ENCODE measurements around the gene GSTO1. TPM values are rescaled to one million over a fixed set of nuclear protein-coding genes. Genes with fewer than 3 reads are reported as not detected.

The GSTO1 gene
- total RNA-seq, 2 donors from 2014 or later = 257 to 291 TPM

DNA sequence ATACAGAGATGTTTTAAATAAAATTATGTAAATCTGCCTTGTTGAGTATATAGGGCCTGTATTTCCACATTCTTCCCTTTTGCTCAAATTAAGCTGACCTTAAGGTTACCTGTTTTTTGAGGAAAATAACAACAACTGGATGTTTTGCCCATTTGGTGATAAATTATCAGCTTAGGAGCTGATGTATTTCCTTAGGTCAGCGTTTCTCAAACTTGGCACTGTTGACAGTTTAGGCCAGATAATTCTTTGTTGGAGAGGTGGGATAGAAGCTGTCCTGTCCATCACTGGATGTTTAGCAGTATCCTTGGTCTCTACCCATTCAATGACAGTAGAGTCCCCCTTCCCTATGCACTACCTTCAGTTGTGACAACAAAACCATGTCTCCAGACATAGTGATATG is 21.5 kb downstream of the GSTO1 start:
- DNase-seq (ENCODE audit: low spot score) = no peak
- Histone ChIP-seq H3K4me1 (peaks cover 0 to 8% of the 10 kb centered on the region in 2 donors), H3K27me3 (no peaks in the 10 kb centered on the region), H3K4me3 (no peak overlapping the region), H3K36me3 (no peaks in the 10 kb centered on the region), H3K27ac (no peak overlapping the region), H3K9me3 (no peaks in the 10 kb centered on the region)
- TF ChIP-seq, protein P1, sequence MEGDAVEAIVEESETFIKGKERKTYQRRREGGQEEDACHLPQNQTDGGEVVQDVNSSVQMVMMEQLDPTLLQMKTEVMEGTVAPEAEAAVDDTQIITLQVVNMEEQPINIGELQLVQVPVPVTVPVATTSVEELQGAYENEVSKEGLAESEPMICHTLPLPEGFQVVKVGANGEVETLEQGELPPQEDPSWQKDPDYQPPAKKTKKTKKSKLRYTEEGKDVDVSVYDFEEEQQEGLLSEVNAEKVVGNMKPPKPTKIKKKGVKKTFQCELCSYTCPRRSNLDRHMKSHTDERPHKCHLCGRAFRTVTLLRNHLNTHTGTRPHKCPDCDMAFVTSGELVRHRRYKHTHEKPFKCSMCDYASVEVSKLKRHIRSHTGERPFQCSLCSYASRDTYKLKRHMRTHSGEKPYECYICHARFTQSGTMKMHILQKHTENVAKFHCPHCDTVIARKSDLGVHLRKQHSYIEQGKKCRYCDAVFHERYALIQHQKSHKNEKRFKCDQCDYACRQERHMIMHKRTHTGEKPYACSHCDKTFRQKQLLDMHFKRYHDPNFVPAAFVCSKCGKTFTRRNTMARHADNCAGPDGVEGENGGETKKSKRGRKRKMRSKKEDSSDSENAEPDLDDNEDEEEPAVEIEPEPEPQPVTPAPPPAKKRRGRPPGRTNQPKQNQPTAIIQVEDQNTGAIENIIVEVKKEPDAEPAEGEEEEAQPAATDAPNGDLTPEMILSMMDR (IDR thresholded peaks at IDR 0.05) = no peak

DNA sequence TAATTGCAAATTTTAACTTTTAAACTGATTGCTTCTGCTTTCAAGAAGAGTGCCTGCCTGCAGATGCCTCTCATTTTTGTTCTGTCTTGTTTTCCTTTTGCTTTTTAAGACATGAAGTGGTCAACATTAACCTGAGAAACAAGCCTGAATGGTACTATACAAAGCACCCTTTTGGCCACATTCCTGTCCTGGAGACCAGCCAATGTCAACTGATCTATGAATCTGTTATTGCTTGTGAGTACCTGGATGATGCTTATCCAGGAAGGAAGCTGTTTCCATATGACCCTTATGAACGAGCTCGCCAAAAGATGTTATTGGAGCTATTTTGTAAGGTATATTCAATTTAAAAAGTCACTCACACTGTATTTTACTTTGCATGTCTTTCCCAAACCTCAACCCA is 23.1 kb downstream of the GSTO1 start:
- Histone ChIP-seq H3K27me3 (no peaks in the 10 kb centered on the region), H3K27ac (no peak overlapping the region), H3K4me1 (peaks cover 0 to 8% of the 10 kb centered on the region in 2 donors), H3K9me3 (no peaks in the 10 kb centered on the region), H3K36me3 (no peaks in the 10 kb centered on the region), H3K4me3 (no peak overlapping the region)
- no peak for DNase-seq (ENCODE audit: low spot score)
- TF ChIP-seq, protein P1 (IDR thresholded peaks at IDR 0.05) = no peak

DNA sequence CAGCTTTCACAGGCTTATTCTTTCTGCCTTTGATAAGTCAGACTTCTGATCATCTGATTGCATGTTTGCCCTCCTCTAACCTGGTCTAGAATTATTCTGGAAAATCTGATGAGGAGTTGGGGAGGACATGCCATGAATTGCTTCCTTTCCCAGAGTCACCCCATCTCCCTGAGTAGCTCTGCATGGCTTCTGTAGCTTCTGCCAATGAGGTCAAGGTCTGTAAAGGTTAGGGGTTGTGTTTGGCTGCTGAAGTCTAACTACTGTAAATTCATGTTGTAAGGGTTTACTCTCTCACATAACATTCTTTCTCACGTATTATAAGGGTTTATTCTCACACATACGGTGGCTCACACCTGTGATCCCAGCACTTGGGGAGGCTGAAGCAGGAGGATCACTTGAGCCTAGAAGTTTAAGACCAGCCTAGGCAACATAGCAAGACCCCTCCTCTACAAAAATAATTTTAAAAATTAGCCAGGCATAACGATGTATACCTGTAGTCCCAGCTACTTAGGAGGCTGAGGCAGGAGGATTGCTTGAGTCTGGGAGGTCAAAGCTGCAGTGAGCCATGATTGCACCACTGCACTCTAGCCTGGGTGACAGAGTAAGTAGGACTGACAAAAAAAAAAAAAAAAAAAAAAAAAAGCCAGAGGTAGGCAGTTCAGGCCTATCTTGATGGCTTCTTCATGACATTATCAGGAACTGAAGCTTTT is 25.0 kb downstream of the GSTO1 start:
- TF ChIP-seq, protein P1 (IDR thresholded peaks at IDR 0.05) = no peak
- Histone ChIP-seq H3K27ac (no peak overlapping the region), H3K4me1 (peaks cover 0 to 4% of the 10 kb centered on the region in 2 donors), H3K36me3 (no peaks in the 10 kb centered on the region), H3K27me3 (no peaks in the 10 kb centered on the region), H3K4me3 (no peak overlapping the region), H3K9me3 (no peaks in the 10 kb centered on the region)
- no peak for DNase-seq (ENCODE audit: low spot score)

DNA sequence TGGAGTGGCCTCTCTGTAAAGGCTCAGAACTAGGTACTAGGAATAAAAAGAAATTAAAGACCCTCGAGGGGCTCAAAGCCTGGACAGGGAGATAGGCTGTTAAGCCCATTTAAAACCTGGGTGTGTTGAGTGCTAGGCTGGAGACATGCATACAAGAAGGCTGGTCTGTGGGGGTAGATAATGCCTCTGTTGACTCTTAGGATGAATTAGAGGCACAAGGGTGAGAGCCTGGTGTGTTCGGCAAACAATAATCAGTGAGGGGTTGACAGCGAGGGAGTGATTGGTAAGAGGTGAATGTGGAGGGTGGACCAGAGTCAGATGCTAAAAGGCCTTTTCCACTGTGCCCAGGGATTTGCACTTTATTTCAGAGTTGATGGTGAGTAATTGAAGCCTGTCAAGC is 27.0 kb downstream of the GSTO1 start:
- H3K9me3 ChIP-seq = no peaks in the 10 kb centered on the region
- no peak overlapping the region for H3K4me3 ChIP-seq
- no peak for DNase-seq (ENCODE audit: low spot score)
- H3K36me3 ChIP-seq = no peaks in the 10 kb centered on the region
- H3K27ac ChIP-seq = no peak overlapping the region
- TF ChIP-seq, protein P1 (IDR thresholded peaks at IDR 0.05) = no peak
- no peaks in the 10 kb centered on the region for H3K27me3 ChIP-seq
- H3K4me1 ChIP-seq = no peaks in the 10 kb centered on the region

DNA sequence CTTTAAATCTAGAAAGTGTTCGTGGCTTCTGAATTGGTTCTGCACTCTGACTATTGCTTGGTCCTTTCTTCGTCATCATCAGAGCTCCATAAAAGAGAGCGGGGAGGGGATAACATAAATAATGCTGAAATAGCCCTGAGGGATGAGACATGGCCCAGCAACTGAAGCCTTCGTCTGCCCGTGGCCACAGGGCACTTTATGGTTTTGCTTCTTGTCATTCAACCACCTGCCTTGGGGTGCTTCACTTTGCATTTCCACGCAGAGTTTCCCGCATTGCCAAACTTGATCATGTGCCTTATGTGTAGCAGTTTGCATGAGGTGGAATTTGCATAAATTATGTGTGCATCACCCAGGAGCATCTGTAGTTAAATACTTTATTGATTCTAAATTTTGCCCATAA is 30.2 kb downstream of the GSTO1 start:
- Histone ChIP-seq H3K9me3 (no peaks in the 10 kb centered on the region), H3K27ac (no peak overlapping the region), H3K36me3 (no peaks in the 10 kb centered on the region), H3K4me3 (no peak overlapping the region), H3K4me1 (no peaks in the 10 kb centered on the region), H3K27me3 (no peaks in the 10 kb centered on the region)
- no peak for DNase-seq (ENCODE audit: low spot score)
- TF ChIP-seq, protein P1 (IDR thresholded peaks at IDR 0.05) = no peak

DNA sequence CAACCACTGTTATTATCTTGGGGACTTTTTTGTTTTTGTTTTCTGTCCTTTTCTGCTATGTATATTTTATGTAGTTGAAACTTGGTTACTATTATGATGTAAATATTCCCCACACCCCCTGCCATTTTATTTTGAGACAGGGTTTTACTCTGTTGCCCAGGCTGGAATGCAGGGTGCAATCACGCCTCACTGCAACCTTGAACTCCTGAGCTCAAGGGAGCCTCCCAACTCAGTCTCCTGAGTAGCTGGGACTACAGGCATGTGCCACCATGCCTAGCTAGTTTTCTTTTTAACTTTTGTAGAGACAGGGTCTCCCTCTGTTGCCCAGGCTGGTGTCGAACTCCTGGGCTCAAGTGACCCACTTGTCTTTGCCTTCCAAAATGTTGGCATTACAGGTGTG is 32.2 kb downstream of the GSTO1 start:
- Histone ChIP-seq H3K4me1 (peaks cover 0 to 10% of the 10 kb centered on the region in 2 donors), H3K4me3 (no peak overlapping the region), H3K27ac (no peak overlapping the region), H3K27me3 (no peaks in the 10 kb centered on the region), H3K9me3 (no peaks in the 10 kb centered on the region), H3K36me3 (no peaks in the 10 kb centered on the region)
- TF ChIP-seq, protein P1 (IDR thresholded peaks at IDR 0.05) = no peak
- no peak for DNase-seq (ENCODE audit: low spot score)
